ENCODE data around the gene USP6. TPM values are rescaled to one million over a fixed set of nuclear protein-coding genes. Genes with fewer than 3 reads are reported as not detected.
"Not testable (repeated sequence)": the region's sequence is repeated elsewhere in the genome, so short reads cannot be mapped to it uniquely, and the experiment has no call there.

USP6 gene
- under 1 TPM; 0.05 TPM for total RNA-seq

DNA sequence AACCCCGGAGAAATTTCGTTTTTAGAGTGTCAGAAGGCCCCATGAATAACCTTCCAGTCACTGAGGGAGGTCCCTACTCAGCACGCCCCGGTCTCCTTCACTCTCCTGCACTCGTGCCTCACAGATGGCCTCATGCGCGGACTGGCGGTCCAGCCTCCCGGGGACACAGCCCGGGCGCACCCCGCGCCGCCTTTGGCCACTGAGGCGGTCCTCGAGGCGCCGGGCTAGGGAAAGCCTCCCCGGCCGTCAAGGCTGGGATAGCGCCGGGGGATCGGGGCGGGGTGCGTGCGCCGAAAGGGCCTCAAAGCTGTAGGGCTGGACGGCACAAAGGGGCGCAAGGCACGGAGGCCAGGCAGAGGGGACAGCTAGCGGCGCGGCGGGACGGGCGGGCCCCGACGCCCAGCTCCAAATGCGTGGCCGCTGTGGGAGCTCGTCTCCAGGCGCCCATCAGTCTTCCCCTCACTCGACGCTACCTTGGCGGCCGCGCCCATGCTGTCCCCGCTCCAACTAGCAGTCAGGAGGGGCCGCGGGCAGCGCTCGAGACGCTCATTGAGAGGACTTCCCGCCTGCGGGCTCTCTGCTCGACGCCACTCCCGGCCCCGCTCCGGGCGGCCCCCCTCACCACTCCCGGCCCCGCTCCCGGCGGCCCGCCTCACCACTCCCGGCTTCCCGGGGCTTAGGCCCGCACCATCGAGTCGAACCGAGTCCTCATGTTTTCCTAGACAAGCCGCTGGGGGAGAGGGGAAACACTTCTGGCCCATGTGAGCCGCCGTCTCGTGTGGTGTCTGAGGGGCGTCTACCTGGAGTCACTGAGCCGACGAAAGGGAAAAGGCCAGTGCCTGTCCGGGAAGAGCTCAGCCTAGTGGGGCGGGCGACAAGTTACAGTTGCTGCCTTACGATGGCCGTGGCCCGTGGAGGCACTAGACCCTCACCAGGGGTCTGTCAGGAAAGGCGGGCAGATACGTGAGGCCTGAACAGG, at the start of gene USP6:
Gene USP6, plus strand, starts transcription at position 360 of the 979 bp plus-strand sequence. CDS start 14,336 bp downstream, outside the sequence.
- DNase-seq = no peak
- Mint-ChIP-seq H3K9me3 (no peaks in the 10 kb centered on the region), H3K4me3 (no peak within 1 kb of the TSS), H3K4me1 (ENCODE audit: low read depth) (peaks cover 8% of the 10 kb centered on the region), H3K27ac (no peak within 1 kb of the TSS), H3K36me3 (peaks cover 21% of the 10 kb centered on the region), H3K27me3 (peaks cover 24% of the 10 kb centered on the region)
- ChIA-PET POLR2A (no interaction called here), CTCF (no interaction called here)
- intact Hi-C loops (cut with micrococcal nuclease) = no loop called here

DNA sequence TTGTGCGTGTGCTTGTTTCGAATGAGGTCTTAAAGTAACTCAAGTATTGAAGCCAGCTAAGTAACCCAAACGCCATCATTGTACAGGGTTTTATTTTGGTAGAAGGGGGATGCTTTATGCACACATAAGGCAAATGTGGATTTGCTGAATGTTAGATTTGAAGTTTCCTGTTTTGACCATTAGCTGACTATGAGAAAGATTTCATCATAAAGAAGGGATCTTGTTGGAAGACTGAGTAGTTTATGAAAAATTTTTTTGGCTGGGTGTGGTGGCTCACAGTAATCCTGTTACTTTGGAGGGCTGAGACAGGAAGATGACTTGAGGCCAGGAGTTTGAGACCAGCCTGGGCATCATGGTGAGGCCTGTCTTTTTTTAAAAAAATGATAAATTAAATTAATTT, 47.6 kb upstream of the USP6 start:
- ChIA-PET CTCF (interaction anchor here (1.1 to 1.9 kb wide), 2 partner anchors 37 to 159 kb away, joined by 4 read pairs; no protein-coding TSS in a partner anchor), POLR2A (no interaction called here)
- H3K27ac Mint-ChIP-seq = no peak overlapping the region
- H3K27me3 Mint-ChIP-seq = no peaks in the 10 kb centered on the region
- intact Hi-C loops (cut with micrococcal nuclease) = no loop called here
- H3K4me3 Mint-ChIP-seq = no peak overlapping the region
- peaks cover under 1% of the 10 kb centered on the region for H3K4me1 Mint-ChIP-seq (ENCODE audit: low read depth)
- DNase-seq = no peak
- H3K36me3 Mint-ChIP-seq = no peaks in the 10 kb centered on the region
- H3K9me3 Mint-ChIP-seq = no peaks in the 10 kb centered on the region

DNA sequence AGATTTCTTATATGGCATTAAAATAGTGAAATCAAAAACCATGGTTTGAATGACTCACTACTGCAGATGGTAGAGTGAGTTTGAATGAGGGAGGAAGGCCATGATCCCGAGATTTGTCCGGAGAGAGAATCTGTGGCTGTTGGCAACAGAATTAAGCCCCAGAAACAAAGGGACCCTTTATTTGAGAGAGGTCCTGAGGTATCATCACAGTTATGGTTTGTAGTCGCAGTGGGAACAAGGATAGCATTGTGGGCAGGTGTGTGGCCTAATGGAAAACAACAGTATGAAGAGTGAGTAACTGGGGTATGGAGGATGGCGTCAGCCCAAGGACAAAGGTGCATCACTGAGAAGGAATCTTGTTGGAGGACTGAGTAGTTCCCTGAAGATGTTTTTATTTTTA, 46.1 kb upstream of the USP6 start:
- DNase-seq = no peak
- H3K27me3 Mint-ChIP-seq = no peaks in the 10 kb centered on the region
- no peaks in the 10 kb centered on the region for H3K9me3 Mint-ChIP-seq
- intact Hi-C loops (cut with micrococcal nuclease) = no loop called here
- no peaks in the 10 kb centered on the region for H3K36me3 Mint-ChIP-seq
- no peak overlapping the region for H3K27ac Mint-ChIP-seq
- no peak overlapping the region for H3K4me3 Mint-ChIP-seq
- ChIA-PET CTCF (no interaction called here), POLR2A (no interaction called here)
- no peaks in the 10 kb centered on the region for H3K4me1 Mint-ChIP-seq (ENCODE audit: low read depth)

DNA sequence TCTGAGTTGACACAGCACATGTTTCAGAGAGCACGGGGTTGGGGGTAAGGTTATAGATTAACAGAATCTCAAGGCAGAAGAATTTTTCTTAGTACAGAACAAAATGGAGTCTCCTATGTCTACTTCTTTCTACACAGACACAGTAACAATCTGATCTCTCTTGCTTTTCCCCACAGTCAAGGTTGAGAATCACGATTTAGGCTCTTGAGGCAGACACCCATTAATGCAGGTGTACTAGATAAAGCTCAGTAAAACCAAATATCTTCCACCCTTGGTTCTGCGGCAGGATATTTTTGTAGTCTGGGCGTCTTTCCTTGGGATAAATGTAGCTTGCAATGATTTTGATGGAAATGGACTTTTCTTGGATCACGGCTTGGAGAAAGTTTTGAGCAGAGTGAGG, 40.4 kb upstream of the USP6 start:
- H3K27me3 Mint-ChIP-seq; intact Hi-C loops (cut with micrococcal nuclease); H3K36me3 Mint-ChIP-seq; H3K27ac Mint-ChIP-seq; DNase-seq; POLR2A ChIA-PET; H3K4me3 Mint-ChIP-seq; CTCF ChIA-PET; H3K9me3 Mint-ChIP-seq: not testable (repeated sequence)
- peaks cover 19% of the 10 kb centered on the region for H3K4me1 Mint-ChIP-seq (ENCODE audit: low read depth)

DNA sequence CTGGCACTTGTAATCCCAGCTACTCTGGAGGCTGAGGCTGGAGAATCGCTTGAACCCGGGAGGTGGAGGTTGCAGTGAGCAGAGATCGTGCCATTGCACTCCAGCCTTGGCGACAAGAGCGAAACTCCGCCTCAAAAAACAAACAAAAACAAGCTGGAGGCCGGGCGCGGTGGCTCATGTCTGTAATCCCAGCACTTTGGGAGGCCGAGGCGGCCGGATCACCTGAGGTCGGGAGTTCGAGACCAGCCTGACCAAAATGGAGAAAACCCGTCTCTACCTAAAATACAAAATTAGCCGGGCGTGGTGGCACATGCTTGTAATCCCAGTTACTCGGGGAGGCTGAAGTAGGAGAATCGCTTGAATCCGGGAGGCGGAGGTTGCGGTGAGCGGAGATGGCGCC, 38.6 kb upstream of the USP6 start:
- H3K9me3 Mint-ChIP-seq; H3K27me3 Mint-ChIP-seq; DNase-seq; H3K36me3 Mint-ChIP-seq; intact Hi-C loops (cut with micrococcal nuclease): not testable (repeated sequence)
- Mint-ChIP-seq H3K4me1 (ENCODE audit: low read depth) (peaks cover 25% of the 10 kb centered on the region), H3K4me3 (peak overlapping the region; percentile 70), H3K27ac (peak overlapping the region; percentile 87)
- CTCF ChIA-PET = interaction anchor here (1.6 kb wide), 1 partner anchor 111 kb away, joined by 3 read pairs; no protein-coding TSS in a partner anchor
- POLR2A ChIA-PET = interaction anchor here (0.5 to 1.7 kb wide), 2 partner anchors 80 to 81 kb away, joined by 3 to 5 read pairs; partner anchors contain the start of genes INCA1 and KIF1C

DNA sequence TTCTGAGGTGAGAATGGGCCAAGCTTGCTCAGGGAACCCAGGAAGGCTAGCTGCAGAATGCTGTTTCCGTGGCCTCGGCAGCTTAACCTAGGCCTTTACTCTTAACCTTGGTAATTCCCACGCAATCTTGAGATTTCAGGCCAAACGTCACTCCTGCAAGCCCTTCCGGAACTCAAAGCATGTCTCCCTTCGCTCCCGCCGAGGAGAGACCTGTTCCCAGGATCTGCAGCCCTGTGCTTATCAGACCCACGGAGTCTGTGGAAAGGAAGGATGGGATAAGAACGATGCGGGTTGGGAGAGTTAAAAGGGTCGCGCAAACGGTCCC, 38.1 kb upstream of the USP6 start:
- POLR2A ChIA-PET = interaction anchor here (0.5 to 1.7 kb wide), 2 partner anchors 80 kb away, joined by 3 to 5 read pairs; partner anchors contain the start of genes INCA1 and KIF1C
- H3K36me3 Mint-ChIP-seq = peaks cover 2% of the 10 kb centered on the region

DNA sequence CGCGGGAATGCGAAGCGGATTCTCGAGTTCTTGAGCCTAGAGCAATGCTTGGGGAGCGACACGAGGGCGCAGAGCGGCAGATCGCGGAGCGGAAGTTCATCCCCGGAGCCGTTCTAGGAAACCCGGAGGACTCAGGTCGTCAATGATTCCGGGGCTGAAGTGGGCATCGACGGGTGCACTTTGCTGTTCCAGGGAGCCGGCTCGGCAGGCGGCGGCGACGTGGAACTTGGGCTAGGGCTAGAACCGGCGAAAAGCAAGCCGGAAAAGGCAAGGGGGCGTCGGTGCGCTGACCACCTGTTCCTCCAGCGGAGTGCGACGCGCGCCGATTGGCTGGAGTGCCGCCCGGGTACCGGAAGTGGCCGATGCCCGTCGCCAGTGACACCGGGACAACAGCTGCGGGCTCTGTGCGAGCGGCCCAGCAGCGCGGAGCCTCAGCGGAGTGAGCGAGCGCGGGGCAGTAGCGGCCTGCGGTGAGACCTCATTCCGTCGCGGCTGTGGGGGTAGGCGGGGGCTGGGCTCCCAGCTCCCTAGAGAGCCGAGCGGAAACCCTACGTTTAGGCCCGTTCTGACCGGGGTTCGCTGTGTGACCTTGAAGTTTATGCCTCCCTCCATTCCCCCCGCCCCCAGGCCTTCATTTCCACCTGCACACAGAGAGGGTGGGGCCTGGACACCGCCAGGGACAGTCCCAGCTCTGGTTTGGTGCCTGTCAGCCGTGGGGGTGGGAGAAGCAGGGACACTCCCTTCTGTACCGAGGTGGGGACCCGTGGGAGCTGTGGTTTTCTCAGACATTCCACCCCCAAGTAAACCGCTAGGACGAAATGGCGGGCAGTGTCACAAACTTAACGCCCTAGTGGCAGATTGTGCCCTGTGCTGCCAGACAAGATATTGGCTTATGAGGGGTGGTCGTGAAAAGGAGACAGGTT, 37.5 kb upstream of the USP6 start, which contains the start of gene ZFP3:
Gene ZFP3, plus strand, starts transcription at position 362 of the 923 bp plus-strand sequence. CDS start 13,038 bp downstream, outside the sequence.
- ChIA-PET CTCF (interaction anchor here (0.7 to 2.6 kb wide), 10 partner anchors 11 to 215 kb away, joined by 3 to 22 read pairs (median 4); partner anchors contain the start of genes CAMTA2, CHRNE and ZNF232), POLR2A (interaction anchor here (0.5 to 1.7 kb wide), 5 partner anchors 33 to 295 kb away, joined by 3 to 13 read pairs (median 4); partner anchors contain the start of genes INCA1, KIF1C and ZNF232)
- Mint-ChIP-seq H3K4me3 (peak within 1 kb of the TSS; percentile 70), H3K27ac (peak within 1 kb of the TSS; percentile 87), H3K4me1 (ENCODE audit: low read depth) (peaks cover 25% of the 10 kb centered on the region), H3K36me3 (peaks cover 6% of the 10 kb centered on the region), H3K9me3 (no peaks in the 10 kb centered on the region), H3K27me3 (no peaks in the 10 kb centered on the region)
- peak; percentile 88 for DNase-seq
- intact Hi-C loops (cut with micrococcal nuclease) = no loop called here

More for the DNA sequence above, 38.1 kb upstream of the USP6 start:
- intact Hi-C loops (cut with micrococcal nuclease) = no loop called here
- Mint-ChIP-seq H3K27me3 (no peaks in the 10 kb centered on the region), H3K4me1 (ENCODE audit: low read depth) (peaks cover 25% of the 10 kb centered on the region), H3K27ac (peak overlapping the region; percentile 87), H3K9me3 (no peaks in the 10 kb centered on the region), H3K4me3 (peak overlapping the region; percentile 70)
- CTCF ChIA-PET = interaction anchor here (1.1 to 1.6 kb wide), 3 partner anchors 46 to 111 kb away, joined by 3 to 5 read pairs (median 3); partner anchors contain the start of gene CAMTA2
- DNase-seq = no peak

DNA sequence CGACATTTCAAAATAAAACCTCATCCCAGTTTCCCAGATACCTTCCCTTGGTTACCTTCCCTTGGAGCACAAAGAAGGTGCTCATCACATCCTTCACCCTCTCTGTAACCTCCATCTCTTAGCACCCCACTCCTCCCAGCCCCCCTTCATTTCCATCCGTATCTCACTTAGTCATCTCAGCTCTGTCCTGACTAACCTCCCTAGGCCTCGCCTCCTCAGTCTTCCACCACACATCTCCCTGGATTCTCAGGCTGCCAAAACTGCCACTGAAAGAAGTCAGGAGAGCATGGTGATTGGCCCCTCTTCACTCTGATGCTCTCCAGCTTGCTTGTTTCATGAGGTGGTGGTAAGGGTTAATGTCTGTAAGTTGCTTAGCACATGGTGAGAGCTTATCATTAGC, 35.2 kb upstream of the USP6 start:
- CTCF ChIA-PET = interaction anchor here (2.6 kb wide), 1 partner anchor 18 kb away, joined by 22 read pairs; no protein-coding TSS in a partner anchor
- no peak for DNase-seq
- Mint-ChIP-seq H3K27ac (no peak overlapping the region), H3K27me3 (no peaks in the 10 kb centered on the region), H3K9me3 (peaks cover 10% of the 10 kb centered on the region), H3K36me3 (peaks cover 19% of the 10 kb centered on the region), H3K4me3 (no peak overlapping the region), H3K4me1 (ENCODE audit: low read depth) (peaks cover 25% of the 10 kb centered on the region)
- POLR2A ChIA-PET = no interaction called here
- intact Hi-C loops (cut with micrococcal nuclease) = no loop called here

DNA sequence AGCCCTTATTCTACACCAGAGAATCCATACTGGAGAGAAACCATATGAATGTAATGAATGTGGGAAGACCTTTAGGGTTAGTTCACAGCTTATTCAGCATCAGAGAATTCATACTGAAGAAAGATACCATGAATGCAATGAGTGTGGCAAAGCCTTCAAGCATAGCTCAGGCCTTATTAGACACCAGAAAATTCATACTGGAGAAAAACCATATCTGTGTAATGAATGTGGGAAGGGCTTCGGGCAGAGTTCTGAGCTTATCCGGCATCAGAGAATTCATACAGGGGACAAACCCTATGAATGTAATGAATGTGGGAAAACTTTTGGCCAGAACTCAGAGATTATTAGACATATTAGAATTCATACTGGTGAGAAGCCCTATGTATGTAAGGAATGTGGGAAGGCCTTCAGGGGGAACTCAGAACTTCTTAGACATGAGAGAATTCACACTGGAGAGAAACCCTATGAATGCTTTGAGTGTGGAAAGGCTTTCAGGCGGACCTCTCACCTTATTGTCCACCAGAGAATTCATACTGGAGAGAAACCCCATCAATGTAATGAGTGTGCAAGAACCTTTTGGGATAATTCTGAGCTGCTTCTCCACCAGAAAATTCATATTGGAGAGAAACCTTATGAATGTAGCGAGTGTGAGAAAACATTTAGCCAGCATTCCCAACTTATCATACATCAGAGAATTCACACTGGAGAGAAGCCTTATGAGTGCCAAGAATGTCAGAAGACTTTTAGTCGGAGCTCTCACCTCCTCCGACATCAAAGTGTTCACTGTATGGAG, 23.4 kb upstream of the USP6 start:
- ChIA-PET POLR2A (no interaction called here), CTCF (no interaction called here)
- intact Hi-C loops (cut with micrococcal nuclease) = no loop called here
- peaks cover 8% of the 10 kb centered on the region for H3K4me1 Mint-ChIP-seq (ENCODE audit: low read depth)
- H3K36me3 Mint-ChIP-seq = peaks cover 83% of the 10 kb centered on the region
- H3K9me3 Mint-ChIP-seq = peaks cover 89% of the 10 kb centered on the region
- no peak overlapping the region for H3K4me3 Mint-ChIP-seq
- no peak for DNase-seq
- H3K27ac Mint-ChIP-seq = no peak overlapping the region
- H3K27me3 Mint-ChIP-seq = peaks cover 15% of the 10 kb centered on the region

DNA sequence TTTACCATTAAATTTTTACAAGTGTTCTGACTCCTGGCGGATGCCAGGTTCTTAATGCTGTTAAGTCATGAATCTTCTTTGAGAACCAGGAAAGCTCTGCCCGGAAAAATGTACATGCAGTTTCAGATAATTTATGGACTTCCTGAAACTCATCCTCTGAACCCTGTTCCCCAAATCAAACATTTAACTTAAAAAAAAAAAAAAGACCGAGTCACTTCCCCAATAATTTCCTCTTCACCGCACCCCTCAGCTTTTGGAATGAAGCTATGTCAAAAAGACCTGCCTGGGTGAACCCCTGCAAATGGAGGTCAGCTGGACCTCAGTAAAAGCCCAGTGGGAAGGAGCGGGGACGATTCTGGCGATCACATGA, 19.1 kb upstream of the USP6 start:
- POLR2A ChIA-PET = interaction anchor here (0.6 to 1.0 kb wide), 2 partner anchors 85 to 175 kb away, joined by 3 read pairs; no protein-coding TSS in a partner anchor
- Mint-ChIP-seq H3K4me1 (ENCODE audit: low read depth) (peaks cover 7% of the 10 kb centered on the region), H3K27ac (no peak overlapping the region), H3K27me3 (peaks cover 16% of the 10 kb centered on the region), H3K4me3 (no peak overlapping the region), H3K36me3 (peaks cover 43% of the 10 kb centered on the region), H3K9me3 (peaks cover 50% of the 10 kb centered on the region)
- DNase-seq = no peak
- intact Hi-C loops (cut with micrococcal nuclease) = no loop called here
- CTCF ChIA-PET = no interaction called here

All from activated CD4-positive, alpha-beta memory T cell treated with anti-CD3 and anti-CD28 coated beads for 36 hours (primary cell).